Neuronal stem cell (in vitro differentiated cells): ENCODE results near the gene MCCC2.

Experiments
- DNase-seq: peaks from one replicate; pipeline ENCODE4 v3.0.0-alpha.2; 2013; ENCODE audit warnings: low spot score
- H2AFZ ChIP-seq: one replicate; pipeline ENCODE4 v1.6.1; 2013; ENCODE audit warnings: mild to moderate bottlenecking, low read length, inconsistent platforms
- H2AK5ac ChIP-seq: 2 replicates; pipeline ENCODE4 v1.6.1; 2013; ENCODE audit warnings: low read depth, mild to moderate bottlenecking, inconsistent platforms, low read length, moderate library complexity, mixed read lengths
- H2BK120ac ChIP-seq: 2 replicates; pipeline ENCODE4 v1.6.1; 2013; ENCODE audit warnings: low read depth, mild to moderate bottlenecking, inconsistent platforms, low read length, moderate library complexity, mixed read lengths
- H2BK12ac ChIP-seq: one replicate; pipeline ENCODE4 v1.6.1; 2013; ENCODE audit warnings: low read length, inconsistent platforms
- H2BK15ac ChIP-seq: 2 replicates; pipeline ENCODE4 v1.6.1; 2013; ENCODE audit warnings: mild to moderate bottlenecking, low read length, inconsistent platforms, mixed read lengths
- H2BK5ac ChIP-seq: one replicate; pipeline ENCODE4 v1.6.1; 2013; ENCODE audit warnings: inconsistent platforms, mild to moderate bottlenecking, low read length, moderate library complexity
- H3K14ac ChIP-seq: one replicate; pipeline ENCODE4 v1.6.1; 2013; ENCODE audit warnings: low read length, inconsistent platforms
- H3K18ac ChIP-seq: 2 replicates; pipeline ENCODE4 v1.6.1; 2013; ENCODE audit warnings: low read length, inconsistent platforms
- H3K23ac ChIP-seq: 2 replicates; pipeline ENCODE4 v1.6.1; 2013; ENCODE audit warnings: low read depth, mild to moderate bottlenecking, mixed read lengths, low read length, inconsistent platforms; ENCODE audit not compliant: poor library complexity
- H3K27ac ChIP-seq: replicated peaks from 3 replicates; pipeline ENCODE4 v1.5.1; 2013; ENCODE audit warnings: low read length, inconsistent platforms
- H3K27me3 ChIP-seq, 3 experiments: 2 replicates each; pipeline ENCODE4 v1.6.1; 2013; ENCODE audit warnings: low read length in 3 of 3, mild to moderate bottlenecking in 2 of 3, inconsistent platforms in 1 of 3, low read depth in 1 of 3, mixed read lengths in 1 of 3, moderate library complexity in 1 of 3; ENCODE audit not compliant: control insufficient read depth in 3 of 3, insufficient read depth in 3 of 3
- H3K36me3 ChIP-seq, 2 donors: replicated peaks in 1 of 2; 2 replicates each; pipeline ENCODE4 v1.6.1; 2013; ENCODE audit warnings: low read length in 2 of 2; ENCODE audit not compliant: control insufficient read depth in 2 of 2, insufficient read depth in 2 of 2
- H3K4ac ChIP-seq: 2 replicates; pipeline ENCODE4 v1.6.1; 2013; ENCODE audit warnings: inconsistent platforms, mild to moderate bottlenecking, low read length, moderate library complexity
- H3K4me1 ChIP-seq, 2 donors: 1 replicate in 1 of 2; 2 replicates in 1 of 2; pipeline ENCODE4 v1.6.1; 2013; ENCODE audit warnings: low read length in 2 of 2, low read depth in 1 of 2; ENCODE audit not compliant: control insufficient read depth in 2 of 2, insufficient read depth in 1 of 2
- H3K4me2 ChIP-seq: one replicate; pipeline ENCODE4 v1.6.1; 2013; ENCODE audit warnings: mild to moderate bottlenecking, low read length, inconsistent platforms; ENCODE audit not compliant: insufficient read depth, poor library complexity, severe bottlenecking
- H3K4me3 ChIP-seq, 2 donors: 2 replicates each; pipeline ENCODE4 v1.5.1; 2013; ENCODE audit warnings: low read length in 2 of 2, mild to moderate bottlenecking in 2 of 2, inconsistent platforms in 1 of 2, moderate library complexity in 1 of 2
- H3K79me1 ChIP-seq: one replicate; pipeline ENCODE4 v1.6.1; 2013; ENCODE audit warnings: low read depth, mild to moderate bottlenecking, inconsistent platforms, low read length, moderate library complexity
- H3K9ac ChIP-seq: one replicate; pipeline ENCODE4 v1.6.1; 2013; ENCODE audit warnings: mild to moderate bottlenecking, low read depth, low read length, inconsistent platforms; ENCODE audit not compliant: poor library complexity
- H3K9me3 ChIP-seq, 2 donors: replicated peaks in 1 of 2; 2 replicates each; pipeline versions ENCODE3 to v1.6.1; 2013; ENCODE audit warnings: low read length in 2 of 2, mild to moderate bottlenecking in 2 of 2, inconsistent platforms in 1 of 2, low read depth in 1 of 2, mixed read lengths in 1 of 2, moderate library complexity in 1 of 2; ENCODE audit not compliant: control insufficient read depth in 2 of 2, insufficient read depth in 1 of 2
- H4K8ac ChIP-seq: one replicate; pipeline ENCODE4 v1.6.1; 2013; ENCODE audit warnings: low read depth, mild to moderate bottlenecking, inconsistent platforms, low read length, moderate library complexity
- H4K91ac ChIP-seq: one replicate; pipeline ENCODE4 v1.6.1; 2013; ENCODE audit warnings: low read length, low read depth, mild to moderate bottlenecking, inconsistent platforms; ENCODE audit not compliant: poor library complexity
- WGBS, 2 donors: extraction: QIAGEN DNeasy Blood & Tissue Kit; methylation state at CpG; one replicate each; pipeline ENCODE4 v1.1.7; 2013; ENCODE audit warnings: missing lambda C conversion rate in 2 of 2, mixed read lengths in 1 of 2; ENCODE audit not compliant: insufficient read length in 2 of 2, insufficient replicate concordance in 1 of 2; ENCODE audit errors: extremely low coverage in 2 of 2; 5-methylcytosine and 5-hydroxymethylcytosine counted together

Gene MCCC2

DNA sequence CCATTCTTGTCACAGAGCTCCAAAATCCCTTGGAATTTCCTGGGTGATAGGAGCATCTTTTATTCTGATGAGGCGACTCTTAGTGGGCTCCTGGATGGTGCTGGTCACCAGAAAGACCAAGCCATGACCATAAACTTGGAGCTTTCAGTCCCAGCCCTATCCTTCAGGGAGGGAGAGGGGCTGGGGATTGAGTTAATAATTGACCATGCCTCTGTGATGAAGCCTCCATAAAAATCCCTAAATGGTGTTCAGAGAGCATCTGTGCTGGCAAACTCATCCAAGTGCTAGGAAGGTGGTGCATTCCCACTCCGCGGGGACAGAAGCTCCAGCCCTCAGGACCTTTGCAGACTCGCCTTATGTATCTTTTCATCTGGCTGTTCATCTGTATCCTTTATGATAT, 28.7 kb downstream of the MCCC2 start:
- no peak for DNase-seq
- Histone ChIP-seq H3K9me3 (peaks cover 0 to 6% of the 10 kb centered on the region in 2 donors), H3K27me3 (no peaks in the 10 kb centered on the region), H3K23ac (no peak overlapping the region), H3K14ac (no peak overlapping the region), H2AFZ (no peak overlapping the region), H2BK120ac (no peak overlapping the region), H3K27ac (no peak overlapping the region), H2BK5ac (no peak overlapping the region), H4K91ac (no peak overlapping the region), H3K36me3 (peaks cover 0 to 8% of the 10 kb centered on the region in 2 donors), H2AK5ac (no peak overlapping the region), H3K4me3 (no peak overlapping the region), H2BK15ac (no peak overlapping the region), H3K79me1 (no peaks in the 10 kb centered on the region), H3K4me2 (no peak overlapping the region), H4K8ac (no peak overlapping the region), H3K4ac (no peak overlapping the region), H2BK12ac (no peak overlapping the region), H3K9ac (no peak overlapping the region), H3K4me1 (peaks cover 0 to 2% of the 10 kb centered on the region in 2 donors), H3K18ac (no peak overlapping the region)
- no CpG with 5 or more reads among the region's 4 CpGs for WGBS, 2 donors

DNA sequence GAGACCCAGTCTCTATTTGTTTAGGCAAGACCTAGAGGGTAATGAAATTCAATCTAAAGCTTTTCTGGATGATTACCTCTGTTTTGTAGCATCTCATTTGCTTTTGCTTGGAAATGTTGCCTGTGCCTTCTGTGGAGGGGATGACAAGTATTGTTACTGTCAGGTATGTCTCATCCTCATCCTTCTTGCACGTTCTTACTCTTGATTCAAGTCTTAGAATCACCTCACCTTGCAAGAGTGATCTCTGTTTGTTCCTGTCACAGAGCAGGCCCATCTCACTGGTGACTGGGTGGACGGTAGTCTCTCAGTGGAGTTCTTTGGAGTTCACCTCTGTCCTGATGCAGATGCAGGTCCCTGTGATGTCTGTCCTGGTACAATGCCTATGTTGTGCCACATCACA, 33.5 kb downstream of the MCCC2 start:
- no peak overlapping the region for H3K14ac ChIP-seq
- H2BK120ac ChIP-seq = no peak overlapping the region
- no peak overlapping the region for H2AFZ ChIP-seq
- no peak overlapping the region for H3K18ac ChIP-seq
- H2AK5ac ChIP-seq = no peak overlapping the region
- no peak overlapping the region for H4K91ac ChIP-seq
- no peaks in the 10 kb centered on the region for H3K79me1 ChIP-seq
- H3K27me3 ChIP-seq = no peaks in the 10 kb centered on the region
- no peak overlapping the region for H3K4ac ChIP-seq
- H3K23ac ChIP-seq = no peak overlapping the region
- WGBS, 2 donors = no CpG with 5 or more reads among the region's 2 CpGs
- H3K36me3 ChIP-seq = peaks cover 0 to 5% of the 10 kb centered on the region in 2 donors
- no peak overlapping the region for H3K27ac ChIP-seq
- no peak overlapping the region for H3K9ac ChIP-seq
- no peak overlapping the region for H3K4me3 ChIP-seq
- no peak overlapping the region for H3K4me2 ChIP-seq
- no peak for DNase-seq
- H4K8ac ChIP-seq = no peak overlapping the region
- H2BK5ac ChIP-seq = no peak overlapping the region
- H2BK15ac ChIP-seq = no peak overlapping the region
- no peak overlapping the region for H2BK12ac ChIP-seq
- H3K4me1 ChIP-seq = peaks cover 0 to 2% of the 10 kb centered on the region in 2 donors
- peaks cover 0 to 2% of the 10 kb centered on the region in 2 donors for H3K9me3 ChIP-seq

DNA sequence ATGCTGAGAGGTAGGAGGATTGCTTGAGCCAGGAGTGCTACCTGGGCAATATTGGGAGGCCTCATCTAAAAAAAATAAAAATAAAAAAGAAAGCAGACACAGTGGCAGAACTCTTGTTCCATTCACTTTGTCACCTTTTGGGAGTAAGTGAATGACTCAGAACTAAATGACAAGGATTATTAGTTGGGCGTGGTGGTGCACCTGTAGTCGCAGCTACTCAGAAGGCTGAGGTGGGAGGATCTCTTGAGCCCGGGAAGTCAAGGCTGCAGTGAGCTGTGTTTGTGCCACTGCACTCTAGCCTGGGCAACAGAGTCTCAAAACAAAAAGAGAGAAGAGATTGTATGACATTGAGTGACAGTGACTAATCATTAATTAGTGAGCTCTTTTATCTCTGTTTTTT, 34.1 kb downstream of the MCCC2 start:
- WGBS, 2 donors = no CpG with 5 or more reads among the region's 3 CpGs
- H3K23ac ChIP-seq = no peak overlapping the region

GRCh38 chr5:71621741-71622140, 34.6 kb downstream of the MCCC2 start:
- Histone ChIP-seq H3K36me3 (peaks cover 0 to 3% of the 10 kb centered on the region in 2 donors), H3K9ac (no peak overlapping the region), H4K91ac (no peak overlapping the region), H2BK15ac (no peak overlapping the region), H3K9me3 (peaks cover 0 to 2% of the 10 kb centered on the region in 2 donors), H3K4ac (no peak overlapping the region), H3K14ac (no peak overlapping the region), H3K23ac (no peak overlapping the region), H2BK120ac (no peak overlapping the region), H2BK12ac (no peak overlapping the region), H3K18ac (no peak overlapping the region), H3K4me1 (no peaks in the 10 kb centered on the region), H2AFZ (no peak overlapping the region), H4K8ac (no peak overlapping the region), H3K79me1 (no peaks in the 10 kb centered on the region), H3K27ac (no peak overlapping the region), H3K27me3 (no peaks in the 10 kb centered on the region), H3K4me2 (no peak overlapping the region), H2AK5ac (no peak overlapping the region), H3K4me3 (no peak overlapping the region), H2BK5ac (no peak overlapping the region)
- WGBS, 2 donors = no CpG with 5 or more reads among the region's 2 CpGs
- DNase-seq = no peak

More for the DNA sequence above, 34.1 kb downstream of the MCCC2 start:
- Histone ChIP-seq H3K14ac (no peak overlapping the region), H3K4me2 (no peak overlapping the region), H3K4ac (no peak overlapping the region), H3K4me3 (no peak overlapping the region), H3K18ac (no peak overlapping the region), H2BK15ac (no peak overlapping the region), H4K91ac (no peak overlapping the region), H3K36me3 (peaks cover 0 to 3% of the 10 kb centered on the region in 2 donors), H3K79me1 (no peaks in the 10 kb centered on the region), H2AFZ (no peak overlapping the region), H4K8ac (no peak overlapping the region), H2BK120ac (no peak overlapping the region), H2BK12ac (no peak overlapping the region), H2AK5ac (no peak overlapping the region), H3K9me3 (peaks cover 0 to 2% of the 10 kb centered on the region in 2 donors), H3K27ac (no peak overlapping the region), H3K27me3 (no peaks in the 10 kb centered on the region), H3K4me1 (no peaks in the 10 kb centered on the region), H2BK5ac (no peak overlapping the region), H3K9ac (no peak overlapping the region)
- no peak for DNase-seq
